LNCaP clone FGC (cell line): ENCODE data around the gene GRAMD2A.

Source experiments
- DNase-seq: peaks from one replicate; pipeline ENCODE4 v3.0.0-alpha.2; 2011; ENCODE audit warnings: low read depth
- H3K4me3 ChIP-seq: 2 replicates; pipeline ENCODE4 v1.5.1; 2011; ENCODE audit warnings: mild to moderate bottlenecking, low read depth, low read length, control low read depth
- TF ChIP-seq, protein P1 (sequence below): IDR thresholded peaks from 2 replicates; pipeline ENCODE4 v1.5.1; 2012; ENCODE audit warnings: mild to moderate bottlenecking; ENCODE audit not compliant: control insufficient read depth, insufficient read depth; ENCODE audit errors: extremely low read depth

The GRAMD2A gene

DNA sequence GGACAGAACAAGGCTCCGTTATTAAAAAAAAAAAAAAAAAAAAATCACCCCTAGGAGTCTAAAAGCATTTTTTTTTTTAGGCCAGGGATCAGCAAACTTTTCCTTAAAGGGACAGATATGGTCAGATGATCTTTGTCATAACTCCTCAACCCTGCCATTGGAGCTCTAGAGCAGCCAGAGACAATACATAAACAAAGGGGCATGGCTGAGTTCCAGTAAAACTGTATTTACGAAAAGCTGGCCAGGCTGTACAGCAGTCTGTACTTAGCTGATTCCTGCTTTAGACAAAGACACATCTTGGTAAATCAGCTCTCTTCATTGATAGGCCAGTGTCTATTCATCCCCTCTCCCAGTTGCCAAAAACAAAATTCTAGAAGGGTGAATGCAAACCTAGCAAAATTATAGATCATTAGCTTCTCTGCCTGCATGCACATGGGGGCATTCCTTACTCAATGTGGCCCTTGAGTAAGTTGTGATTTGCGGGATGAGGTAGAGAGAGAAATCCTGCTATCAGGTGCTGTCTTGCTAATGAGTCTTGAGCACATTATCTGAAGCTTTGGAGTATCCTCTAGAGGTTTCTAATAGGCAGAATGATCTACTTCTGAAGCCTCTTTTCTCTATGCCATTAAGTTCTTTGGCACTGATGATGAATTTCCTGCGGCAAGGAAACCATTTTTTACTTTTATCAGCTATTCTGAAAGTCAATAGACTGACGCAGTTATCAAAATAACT is 44.2 kb downstream of the GRAMD2A start:
- peak; percentile 71 for DNase-seq
- no peak overlapping the region for H3K4me3 ChIP-seq
- TF ChIP-seq, protein P1, sequence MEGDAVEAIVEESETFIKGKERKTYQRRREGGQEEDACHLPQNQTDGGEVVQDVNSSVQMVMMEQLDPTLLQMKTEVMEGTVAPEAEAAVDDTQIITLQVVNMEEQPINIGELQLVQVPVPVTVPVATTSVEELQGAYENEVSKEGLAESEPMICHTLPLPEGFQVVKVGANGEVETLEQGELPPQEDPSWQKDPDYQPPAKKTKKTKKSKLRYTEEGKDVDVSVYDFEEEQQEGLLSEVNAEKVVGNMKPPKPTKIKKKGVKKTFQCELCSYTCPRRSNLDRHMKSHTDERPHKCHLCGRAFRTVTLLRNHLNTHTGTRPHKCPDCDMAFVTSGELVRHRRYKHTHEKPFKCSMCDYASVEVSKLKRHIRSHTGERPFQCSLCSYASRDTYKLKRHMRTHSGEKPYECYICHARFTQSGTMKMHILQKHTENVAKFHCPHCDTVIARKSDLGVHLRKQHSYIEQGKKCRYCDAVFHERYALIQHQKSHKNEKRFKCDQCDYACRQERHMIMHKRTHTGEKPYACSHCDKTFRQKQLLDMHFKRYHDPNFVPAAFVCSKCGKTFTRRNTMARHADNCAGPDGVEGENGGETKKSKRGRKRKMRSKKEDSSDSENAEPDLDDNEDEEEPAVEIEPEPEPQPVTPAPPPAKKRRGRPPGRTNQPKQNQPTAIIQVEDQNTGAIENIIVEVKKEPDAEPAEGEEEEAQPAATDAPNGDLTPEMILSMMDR, result no peak

DNA sequence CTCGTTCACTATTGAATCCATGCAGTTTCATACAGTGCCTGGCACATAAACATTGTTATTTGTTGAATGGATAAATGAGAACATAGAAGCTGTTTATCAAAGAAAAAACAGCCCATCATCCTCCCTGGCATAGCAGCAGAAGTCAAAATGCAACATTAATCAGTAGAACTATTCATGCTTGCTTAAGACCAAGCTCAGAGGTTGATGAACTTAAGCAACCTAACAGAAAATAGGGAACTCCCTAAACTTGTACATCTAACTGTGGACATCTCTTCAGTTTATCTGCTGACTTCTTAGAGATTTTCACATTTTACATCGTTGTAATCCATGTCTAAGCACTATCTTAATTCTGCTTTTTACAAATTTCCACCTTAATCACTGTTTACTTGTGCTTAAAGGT is 50.2 kb downstream of the GRAMD2A start:
- TF ChIP-seq, protein P1, result no peak
- no peak for DNase-seq

DNA sequence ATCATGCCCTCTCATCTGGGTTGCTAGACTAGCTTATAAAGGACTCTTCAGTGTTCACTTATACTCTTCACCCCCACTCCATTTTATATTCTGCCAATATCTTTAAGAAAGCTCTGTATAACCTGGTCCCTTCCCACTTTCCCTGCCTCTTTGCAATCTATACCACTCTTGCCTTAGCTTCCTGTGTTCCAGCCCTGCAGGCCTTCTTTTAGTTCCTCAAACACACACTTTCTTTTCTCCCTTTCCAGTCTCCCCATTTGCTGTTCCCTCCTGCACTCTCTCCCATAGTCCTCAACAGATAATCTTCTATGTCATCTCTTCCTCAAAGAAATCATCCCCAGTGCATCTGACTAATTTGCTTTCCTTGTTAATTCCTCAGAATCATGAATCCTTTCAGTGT is 50.7 kb downstream of the GRAMD2A start:
- DNase-seq, result no peak
- H3K4me3 ChIP-seq, result no peak overlapping the region
- TF ChIP-seq, protein P1, result no peak

More for the DNA sequence above, 50.2 kb downstream of the GRAMD2A start:
- no peak overlapping the region for H3K4me3 ChIP-seq

DNA sequence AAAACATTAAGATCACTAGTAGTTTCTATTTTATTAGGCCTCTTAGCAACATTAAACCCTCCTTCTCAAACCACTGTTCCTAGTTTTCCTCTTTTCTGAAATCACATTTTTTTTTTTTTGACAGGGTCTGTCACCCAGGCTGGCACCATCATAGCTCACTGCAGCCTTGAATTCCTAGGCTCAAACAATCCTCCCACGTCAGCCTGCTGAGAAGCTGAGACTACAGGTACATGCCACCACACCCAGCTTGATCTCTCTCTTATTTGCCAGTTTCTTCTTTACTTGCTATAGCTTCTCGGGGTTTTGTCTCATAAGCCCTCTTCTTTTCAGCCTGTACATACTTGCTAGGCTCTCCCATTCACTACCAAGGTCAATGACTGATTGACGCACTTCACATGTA is 51.4 kb downstream of the GRAMD2A start:
- H3K4me3 ChIP-seq, result no peak overlapping the region
- TF ChIP-seq, protein P1, result no peak
- DNase-seq, result no peak

DNA sequence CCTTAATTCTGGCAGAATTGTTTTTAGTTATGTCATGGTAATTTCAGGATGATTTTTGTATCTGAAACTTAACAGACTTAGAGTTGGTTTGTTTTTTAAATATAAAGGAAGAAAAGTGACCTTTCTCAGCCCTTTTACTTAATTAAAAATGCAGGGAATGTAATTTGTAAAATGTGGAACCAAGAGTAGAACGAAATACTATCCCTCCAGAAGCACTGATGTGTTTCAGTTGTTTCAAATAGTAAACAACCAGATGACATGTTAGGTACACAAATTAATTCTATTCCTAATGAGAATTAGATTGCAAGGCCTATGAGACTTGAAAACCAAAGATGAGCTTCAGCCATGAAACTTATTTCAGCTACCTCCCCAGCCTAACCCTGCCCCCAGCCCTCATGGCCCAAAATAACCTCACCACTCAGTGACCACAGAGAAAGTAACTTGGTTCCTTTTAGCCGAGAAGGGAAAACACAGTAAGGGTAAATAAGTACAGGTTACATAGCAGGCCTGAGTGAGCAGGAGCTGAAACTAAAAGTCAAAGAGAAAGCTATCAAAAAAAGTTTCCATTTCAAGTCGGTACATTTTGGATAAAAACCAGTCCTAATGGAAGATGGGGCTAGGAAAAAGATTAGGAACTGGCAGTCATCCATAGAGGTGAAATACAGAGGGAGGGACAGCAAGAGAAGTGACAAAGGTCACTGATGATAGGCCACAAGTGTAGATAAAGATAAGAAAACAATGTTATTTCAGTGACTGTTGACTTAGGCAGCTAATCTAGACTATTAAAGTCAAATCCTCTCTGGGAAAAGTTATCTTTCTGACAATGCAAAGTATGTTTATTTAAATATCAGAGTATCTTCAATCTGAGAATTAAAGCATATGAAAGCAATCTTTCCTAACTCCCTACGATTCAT is 56.2 kb downstream of the GRAMD2A start:
- H3K4me3 ChIP-seq, result no peak overlapping the region
- TF ChIP-seq, protein P1, result no peak
- no peak for DNase-seq

DNA sequence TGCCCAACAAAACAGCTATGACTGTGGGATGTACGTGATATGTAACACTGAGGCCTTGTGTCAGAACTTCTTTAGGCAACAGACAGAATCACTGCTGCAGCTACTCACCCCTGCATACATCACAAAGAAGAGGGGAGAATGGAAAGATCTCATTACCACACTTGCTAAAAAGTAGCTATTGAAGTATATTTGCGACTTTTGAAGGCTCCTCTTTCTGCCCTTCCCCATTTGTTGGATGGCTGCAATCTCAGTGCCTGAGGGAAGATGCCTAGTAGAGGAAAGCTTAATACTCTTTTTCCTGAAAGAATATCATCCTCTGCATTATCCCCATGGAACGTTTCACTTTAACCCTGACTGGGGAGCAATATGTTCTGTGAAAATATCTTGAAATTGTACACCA is 57.5 kb downstream of the GRAMD2A start:
- H3K4me3 ChIP-seq, result no peak overlapping the region
- TF ChIP-seq, protein P1, result no peak
- no peak for DNase-seq
